Stimulated activated CD8-positive, alpha-beta memory T cell treated with anti-CD3 and anti-CD28 coated beads, Interleukin-15, amount 100 ng/mL, for 4 hours (primary cell): Measurements from ENCODE around the gene GLI2.

Experiments
- DNase-seq, 2 donors: peaks; one replicate each; pipeline ENCODE4 v3.0.0-alpha.2; 2020; ENCODE audit warnings: low read depth in 2 of 2

Gene GLI2

DNA sequence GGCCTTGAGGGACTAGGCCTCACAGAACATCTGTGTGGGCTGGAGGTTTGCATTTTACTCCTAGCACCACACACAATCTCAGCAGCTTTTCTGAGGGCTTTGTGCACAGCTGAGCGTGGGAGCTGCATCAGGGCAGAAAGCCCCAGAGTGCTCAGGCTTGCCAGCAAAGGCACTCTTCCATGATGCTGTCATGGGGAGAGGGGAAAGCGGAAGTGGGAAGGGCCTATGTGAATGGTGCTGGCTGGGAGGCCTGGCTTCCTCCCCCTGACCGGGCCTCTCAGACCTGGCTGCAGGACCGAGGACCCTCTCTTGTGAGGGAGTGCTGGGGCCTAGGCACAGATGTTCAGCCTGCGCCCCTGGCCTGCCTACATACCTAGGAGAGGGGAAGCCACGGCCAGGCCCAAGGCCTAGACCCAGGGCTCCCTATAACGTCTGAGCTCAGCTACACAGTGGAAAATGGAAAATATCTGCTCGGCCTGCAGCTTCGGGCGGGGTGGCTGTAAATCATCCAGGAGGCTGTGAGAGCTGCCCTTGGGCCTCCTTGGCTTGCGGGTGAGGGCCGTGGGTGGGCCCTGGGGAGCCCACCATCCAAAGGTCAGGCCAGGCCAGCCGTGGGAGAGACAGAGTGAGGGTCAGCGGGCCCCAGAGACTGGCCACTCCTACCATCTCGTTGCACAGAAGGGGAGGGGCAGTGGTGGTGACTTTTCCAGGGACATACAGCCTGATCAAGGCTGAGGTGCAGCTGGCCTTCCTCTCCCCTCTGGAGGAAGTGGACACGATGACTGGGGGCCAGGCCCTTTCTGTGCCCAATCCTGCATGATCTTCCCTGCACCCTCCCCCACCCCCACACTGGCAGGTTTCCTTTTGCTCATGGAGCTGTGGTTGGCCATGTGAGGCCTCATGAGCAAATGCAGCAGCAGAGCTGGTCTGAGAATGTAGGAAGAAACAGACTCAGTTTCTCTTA lies 22.8 kb downstream of the GLI2 start:
- DNase-seq: no peak

DNA sequence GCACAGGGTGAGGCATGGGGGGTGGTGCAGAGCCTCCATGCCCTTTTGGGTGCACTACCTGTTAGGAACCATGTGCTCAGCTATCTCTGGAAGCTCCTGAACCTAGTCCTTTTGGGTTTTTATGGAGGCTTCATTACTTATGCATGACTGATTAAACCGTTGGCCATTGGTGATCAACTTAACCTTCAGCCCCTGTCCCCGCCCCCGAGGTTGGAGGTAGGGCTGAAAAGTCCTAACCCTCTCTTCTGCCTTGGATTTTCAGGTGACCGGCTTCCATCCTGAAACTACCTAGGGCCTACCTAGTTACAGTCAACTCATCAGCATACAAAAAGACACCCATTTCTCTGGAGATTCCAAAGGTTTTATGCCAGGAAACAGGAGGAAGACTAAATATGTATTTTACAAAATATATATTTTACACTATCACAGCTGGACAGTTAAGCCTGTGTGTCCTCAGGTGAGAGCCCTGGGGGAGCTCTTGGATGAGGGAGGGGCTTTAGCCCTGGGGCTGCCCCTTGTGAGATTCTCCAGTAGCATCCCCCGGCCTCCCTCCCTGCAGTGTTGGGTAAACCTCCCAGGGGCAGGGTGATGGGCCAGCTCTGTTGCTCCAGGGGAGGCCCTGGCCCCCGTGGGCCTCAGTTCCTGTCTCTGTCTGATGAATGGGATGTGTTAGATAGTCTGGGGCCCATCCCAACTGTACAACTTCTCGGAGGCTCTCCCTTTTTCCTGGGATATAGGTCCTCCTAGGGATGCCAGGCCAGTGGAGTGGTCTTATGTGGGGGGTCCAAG lies 24.1 kb downstream of the GLI2 start:
- DNase-seq: no peak

DNA sequence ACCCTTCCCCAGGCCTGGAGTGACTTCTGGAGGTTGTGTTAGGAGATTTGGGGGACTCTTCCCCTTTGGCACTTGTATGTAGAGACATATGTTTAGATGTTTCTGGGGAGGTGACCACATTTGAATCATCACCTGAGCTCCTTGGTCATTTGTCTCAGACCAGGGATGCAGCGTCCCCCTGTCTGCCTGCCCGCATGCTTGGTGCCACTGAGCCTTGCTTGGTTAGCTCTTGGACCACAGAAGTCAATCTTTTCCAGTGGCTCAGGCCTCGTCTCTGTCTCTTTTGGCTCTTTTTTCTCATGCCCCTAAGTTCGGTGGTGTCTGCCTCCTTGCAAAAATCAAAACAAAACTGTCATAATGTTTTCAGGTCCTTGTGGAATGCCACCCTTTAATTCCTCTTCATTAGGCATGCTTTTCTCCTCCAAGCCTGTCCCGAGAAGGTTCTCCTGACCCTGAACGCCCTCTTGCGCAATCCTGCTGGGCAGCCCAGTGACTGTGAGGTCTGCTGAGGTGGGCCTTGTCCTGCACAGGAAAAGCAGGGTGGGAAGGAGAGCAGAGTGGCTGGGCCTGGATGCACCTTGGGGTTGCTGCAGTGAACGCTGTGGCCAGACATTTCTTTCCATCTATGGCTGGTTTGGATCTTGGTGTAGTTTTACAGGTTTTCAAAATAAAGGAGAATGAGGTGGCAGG lies 24.9 kb downstream of the GLI2 start:
- no peak for DNase-seq

DNA sequence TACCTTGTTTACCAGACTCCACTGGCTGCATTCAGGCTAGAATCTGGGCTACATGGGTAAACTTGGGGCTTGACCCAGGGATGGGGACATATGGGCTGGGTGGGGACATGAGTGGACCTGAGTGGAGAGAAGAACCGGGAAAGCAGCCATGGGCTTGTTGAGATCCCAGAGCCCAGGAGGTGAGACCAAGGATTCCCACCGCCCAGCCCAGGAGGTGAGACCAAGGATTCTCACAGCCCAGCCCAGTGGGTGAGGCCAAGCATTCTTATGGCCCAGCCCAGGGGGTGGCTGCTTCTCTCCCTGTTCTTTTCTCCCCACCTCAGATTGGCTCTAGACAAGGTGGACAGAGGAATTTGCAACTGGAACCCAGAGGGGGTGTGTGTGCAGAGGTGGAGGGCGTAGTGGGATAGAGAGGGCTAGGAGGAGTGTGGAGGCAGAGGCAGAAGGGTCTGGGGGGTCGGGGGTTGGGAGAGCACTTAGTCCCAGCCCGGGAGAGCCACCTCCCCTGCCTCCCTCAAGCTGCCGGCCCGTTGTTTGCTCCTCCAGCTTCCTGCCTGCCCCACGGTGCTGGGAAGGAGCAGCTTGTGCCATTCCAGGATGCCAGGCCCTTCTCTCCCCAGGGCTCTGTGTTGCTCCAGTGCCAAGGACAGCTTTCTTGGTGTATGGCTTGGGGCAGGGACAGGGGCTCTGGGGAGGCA lies 25.6 kb downstream of the GLI2 start:
- DNase-seq: no peak

DNA sequence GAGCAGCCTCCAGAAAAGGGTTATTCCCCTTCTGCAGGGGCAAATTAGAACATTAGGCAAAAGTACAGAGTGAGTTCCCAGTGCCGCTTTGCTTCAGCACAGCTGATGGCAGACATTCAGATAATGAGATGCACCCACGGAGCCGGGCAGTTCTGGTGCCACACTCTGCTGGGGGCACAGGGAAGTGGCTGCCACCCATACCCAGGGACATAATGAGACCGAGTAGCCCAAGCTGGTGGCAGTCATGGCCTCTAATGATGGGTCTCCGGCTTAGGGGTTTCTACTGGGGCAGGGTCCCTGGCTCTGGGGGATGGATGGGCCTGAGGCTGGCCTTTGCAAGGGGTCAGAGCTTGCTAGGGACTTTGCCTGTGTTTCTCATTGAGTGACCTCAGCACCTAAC lies 26.2 kb downstream of the GLI2 start:
- DNase-seq: no peak

DNA sequence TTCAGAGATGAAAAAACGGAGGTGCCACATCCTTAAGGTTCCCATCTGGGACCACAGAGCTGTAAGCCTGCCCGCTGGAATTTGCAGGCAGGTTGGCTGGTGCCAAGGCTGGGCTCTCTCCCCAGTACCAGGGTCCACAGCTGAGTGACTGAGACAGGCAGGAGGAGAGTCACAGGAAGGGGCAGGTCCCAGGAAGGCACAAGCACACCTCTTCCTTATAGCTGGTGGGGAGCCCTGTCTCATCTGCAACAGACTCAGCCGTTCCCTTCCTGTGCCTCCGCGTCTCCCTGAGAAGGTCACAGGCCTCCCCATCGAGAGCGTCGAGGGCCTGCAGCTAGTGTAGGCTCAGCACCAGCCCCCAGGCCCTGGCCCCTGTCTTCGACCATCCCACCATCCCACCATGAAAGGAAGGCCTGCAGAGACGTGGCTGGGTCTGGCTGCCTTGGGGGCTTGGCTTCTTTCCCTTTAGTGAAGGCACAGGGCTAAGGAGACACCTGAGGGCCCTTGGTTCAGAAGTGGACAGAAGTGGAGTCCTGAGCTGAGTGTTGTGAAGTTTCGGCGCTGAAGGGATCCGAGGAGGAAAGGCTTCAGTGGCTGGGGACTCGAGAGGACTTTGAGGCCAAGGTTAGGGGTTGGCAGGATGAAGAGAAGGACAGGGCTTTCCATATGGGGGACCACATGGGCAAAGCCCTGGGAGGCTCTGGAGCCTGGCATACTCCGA lies 26.8 kb downstream of the GLI2 start:
- no peak for DNase-seq

DNA sequence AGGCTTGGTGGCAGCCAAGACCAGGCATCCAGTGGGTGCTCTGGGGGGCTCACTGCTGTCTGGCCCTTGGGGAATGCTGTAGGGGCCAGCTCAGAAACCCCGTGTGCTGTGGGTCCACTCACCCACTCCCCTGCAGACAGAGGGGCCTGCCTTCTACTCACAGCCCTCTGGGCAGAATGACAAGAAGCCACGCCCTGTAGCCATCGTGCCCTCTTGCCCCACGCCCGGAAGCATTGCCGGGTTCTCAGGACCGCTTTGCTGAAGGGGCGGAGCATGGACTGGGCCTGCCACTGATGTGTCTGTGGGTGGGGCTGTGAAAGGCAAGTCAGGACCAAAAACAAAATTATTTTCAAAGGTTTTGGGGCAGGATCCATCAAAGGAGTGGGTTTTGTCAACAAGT lies 27.8 kb downstream of the GLI2 start:
- DNase-seq: no peak

DNA sequence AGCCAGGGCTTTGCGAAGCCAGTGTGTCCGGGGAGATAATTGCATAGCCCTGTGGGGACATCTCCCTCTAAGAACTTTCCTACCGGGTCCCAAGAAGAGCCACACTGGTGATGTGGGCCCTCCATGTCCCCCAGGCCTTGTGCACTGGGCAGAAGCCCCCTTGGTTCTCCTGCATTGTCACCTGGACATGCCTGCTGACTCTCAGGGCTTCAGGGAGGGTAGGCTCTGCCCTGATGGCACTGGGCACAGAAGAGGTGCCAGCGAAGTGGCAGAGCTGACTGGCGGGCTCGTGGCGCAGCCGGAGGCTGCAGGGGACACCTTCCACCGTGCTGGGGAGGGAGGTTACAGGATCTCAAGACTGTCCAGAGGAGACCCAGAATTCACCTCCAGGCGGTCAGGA lies 28.3 kb downstream of the GLI2 start:
- DNase-seq: no peak

DNA sequence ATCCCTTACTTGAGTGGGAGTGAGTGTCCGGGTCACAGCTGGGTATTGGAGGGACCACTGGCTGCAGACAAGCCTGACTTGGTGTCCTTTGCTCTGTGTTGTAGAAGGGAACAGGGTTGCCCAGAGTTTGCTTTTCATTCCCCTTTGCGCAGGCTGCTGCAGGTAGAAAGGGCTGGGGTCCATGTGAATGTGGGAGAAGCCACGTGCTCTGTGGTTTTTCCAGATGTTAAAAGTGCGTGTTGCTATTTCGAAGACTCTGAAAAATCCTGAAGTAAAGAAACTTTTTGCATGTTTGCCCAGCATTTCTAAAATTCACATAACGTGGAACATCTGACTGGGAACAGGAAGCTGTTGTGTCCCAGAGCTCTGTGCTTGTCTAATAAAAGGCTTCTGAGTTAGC lies 28.8 kb downstream of the GLI2 start:
- DNase-seq: no peak

DNA sequence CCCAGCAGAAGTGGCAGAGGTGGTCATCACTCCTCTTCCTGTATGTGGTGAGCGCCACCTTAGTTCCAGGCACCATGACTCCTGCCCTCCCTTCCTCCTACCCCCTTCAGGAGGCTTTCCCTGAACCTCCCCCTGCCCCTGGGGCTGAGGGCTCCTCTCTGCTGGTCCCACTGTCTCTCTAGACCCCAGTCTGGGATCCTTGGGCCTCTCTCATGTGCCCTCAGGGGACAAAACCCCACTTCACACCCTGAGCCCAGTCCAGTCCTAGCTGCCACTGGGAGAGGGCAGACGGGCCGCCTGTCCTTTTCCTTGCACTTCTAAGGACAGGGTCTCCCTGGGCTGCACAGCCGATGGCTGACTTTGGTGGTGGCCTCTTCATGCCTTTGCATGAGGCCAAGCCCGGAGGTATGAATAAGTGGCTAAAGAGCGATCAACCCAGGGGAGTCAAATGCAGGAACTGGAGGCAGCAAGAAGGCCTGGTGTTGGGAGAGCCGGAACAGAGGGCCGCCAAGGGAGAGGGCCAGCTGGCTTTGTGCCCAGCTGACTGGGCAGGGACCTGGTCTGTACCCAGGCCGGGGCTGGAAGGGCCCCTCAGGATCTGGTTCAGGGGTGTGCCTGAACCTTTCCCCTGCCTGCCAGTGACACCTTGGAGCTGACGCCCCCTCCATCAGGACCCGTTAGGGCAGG lies 29.5 kb downstream of the GLI2 start:
- DNase-seq: no peak

DNA sequence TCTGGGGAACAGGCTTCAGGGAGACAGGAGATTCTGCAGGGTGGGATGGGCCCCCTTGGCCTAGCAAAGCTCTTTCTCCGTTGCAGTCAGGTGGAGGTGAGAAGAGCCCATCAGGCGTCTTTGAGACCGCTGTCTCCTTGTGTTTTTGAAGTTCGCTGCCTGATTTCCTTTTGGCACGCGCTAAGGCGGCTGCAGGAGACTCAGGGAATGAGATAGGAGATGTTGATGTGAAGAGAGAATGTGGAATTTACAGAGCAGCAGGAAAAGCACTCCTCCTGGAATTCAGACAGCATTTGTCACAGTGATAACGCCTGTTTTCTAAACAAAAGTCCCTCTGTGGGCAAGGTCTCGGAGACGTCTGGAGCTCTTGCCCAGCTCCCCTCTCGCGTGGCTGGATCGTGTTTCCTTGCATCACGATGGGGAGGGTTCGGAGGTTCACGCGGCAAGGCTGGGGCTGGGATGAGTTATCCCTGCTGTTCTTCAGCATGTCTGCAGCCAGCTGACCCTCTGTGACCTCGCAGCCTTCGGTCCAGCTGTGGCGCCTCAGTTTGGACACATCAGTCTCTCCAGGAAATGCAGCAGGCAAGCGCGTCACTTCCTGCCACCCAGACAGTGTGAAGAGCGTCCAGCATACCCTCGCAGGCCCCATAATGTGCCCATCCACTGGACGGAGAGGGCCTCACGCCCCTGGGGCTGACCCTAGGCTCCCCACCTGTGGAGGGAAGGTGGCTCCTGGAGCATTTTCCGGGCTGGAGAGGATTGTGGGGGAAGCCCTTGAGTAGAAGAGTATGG lies 30.2 kb downstream of the GLI2 start:
- DNase-seq: no peak

DNA sequence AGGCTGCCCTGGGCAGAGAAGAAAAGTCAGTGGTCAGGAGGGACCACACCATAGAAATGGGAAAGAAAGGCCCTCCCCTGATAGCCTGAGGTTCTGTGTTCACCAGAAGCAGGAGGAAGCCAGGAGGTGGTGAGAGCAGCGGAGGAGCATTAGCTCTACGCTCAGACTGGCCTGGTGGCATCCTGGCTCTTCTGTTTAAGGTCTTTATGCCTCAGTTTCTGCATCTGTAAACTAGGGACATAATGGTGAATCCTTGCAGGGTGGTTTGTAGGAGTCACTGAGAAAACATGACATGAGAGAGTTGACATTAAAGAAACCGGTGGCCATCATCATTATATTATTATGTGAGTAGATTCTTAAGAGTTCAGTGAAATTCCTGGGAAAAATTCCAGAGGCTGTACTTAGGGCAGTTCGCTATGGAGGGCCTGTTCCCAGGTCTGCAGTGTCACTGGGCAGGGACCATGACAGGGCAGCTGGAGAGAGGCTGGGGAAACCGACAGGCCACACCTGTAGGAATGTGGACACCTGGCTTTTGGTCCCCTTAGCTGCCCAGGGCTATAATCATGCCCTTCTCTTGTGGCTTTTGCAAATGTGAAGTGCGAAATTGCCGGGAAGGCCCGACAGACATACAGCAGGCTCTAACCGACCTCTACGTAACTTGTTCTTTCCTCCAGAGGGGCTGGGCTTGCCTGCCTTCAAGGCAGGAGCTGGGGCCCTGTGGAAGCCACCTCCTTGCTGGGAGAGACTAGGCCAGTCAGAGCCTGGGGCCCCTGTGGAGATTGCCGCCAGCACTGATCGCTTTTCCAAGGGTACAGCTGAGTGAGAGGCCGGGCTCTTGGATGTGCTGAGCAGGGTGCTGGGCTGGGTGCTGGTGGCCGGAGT lies 31.0 kb downstream of the GLI2 start:
- DNase-seq: no peak

DNA sequence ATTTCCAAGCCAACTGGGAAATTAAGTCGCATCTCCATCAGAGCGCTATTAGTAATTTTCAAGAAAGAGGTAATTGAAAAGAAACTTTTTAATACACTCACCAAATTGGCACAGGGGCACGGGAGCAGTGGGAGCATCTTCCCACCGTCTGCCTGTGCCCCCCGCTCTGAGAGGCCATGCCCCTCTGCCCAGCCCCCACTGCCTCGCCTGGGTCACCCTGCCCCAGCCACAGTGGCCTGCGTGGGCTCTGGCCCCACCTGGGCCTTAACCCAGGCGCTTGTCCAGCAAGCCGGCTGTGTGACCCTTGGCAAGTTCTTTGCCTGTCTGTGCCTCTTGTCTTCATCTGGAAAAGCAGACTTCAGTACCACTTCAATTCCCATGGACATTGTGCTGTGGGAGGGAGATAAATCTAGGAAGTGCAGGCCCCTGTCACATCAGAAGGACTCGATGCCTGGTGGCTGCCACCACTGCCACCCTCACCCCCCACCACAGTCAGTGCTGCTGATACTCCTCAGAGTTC lies 31.9 kb downstream of the GLI2 start:
- DNase-seq: no peak

DNA sequence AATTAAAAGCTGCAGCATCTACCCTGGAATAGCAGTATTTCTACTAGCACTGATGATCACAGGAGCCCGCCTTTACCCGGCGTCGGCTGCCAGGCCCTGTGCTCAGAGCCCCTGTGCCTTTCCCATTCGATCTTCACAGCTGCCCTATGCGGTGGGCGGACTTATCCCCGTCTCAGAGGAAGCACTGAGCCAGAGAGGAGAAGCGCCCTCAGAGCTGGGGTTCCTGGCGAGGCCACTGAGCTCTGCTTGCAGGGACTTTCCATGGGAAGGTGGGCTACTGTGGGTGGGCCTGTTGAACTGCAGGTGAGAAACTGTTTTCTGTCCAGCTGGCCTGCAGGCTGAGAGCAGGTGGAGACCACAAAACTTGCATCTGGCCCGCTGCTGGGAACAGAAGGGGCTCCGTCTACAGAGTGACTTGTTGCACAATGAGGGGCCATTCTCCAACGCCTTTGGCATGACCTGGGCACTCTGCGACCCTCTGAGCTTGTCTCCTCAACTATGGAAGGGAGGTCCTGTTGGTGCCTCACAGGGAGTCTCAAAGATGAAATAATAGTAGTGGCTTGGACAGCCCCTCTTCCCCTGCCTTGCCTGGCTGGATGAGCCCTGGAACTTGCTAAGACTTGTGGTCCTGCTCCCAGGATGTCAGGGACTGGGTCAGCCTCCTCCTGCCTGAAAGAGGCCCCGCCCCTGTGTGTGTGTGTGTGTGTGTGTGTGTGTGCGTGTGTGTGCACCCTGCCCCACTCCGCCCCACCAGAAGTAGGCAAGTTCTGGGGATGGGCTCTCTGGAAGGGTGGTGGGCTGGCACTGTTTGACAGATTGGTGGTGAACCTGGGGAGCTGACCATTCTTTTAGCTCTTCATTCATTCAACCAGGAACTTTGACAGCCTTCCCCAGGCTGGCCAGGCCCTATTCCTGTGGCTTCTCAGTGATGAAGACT lies 32.7 kb downstream of the GLI2 start:
- no peak for DNase-seq

DNA sequence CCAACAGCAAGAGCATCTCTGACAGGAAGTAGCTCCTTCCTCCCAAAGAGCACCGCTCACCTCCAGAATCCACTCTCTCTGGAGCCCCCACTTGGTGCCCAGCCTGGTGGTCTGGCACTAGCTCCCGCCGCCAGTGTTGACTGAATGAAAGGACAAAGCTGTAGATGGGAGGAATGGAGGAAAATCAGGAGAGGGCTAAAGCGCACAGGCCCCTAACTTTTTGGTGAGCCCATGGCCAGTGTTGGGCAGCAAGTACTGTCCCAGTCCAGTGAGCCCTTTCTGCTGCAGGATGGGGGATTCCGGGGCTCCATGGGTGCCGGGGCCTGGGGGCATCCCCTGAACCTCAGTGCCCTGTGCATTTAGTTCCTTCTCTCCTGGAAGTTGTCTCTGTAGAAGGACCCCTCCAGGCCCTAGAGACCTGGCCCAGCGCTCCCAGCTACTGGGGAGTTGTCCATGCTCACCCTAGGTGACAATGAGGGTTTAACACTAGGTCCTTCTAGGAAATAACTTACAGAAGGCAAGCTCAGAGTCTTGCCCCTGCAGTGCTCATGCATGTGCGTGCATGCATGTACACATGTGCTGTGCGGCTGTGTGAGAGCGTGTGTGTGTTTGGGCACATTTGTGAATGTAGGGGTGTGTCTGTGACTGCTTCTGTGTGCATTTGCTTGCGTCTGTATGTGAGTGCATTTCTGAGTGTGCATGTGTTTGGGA lies 33.6 kb downstream of the GLI2 start:
- DNase-seq: no peak

DNA sequence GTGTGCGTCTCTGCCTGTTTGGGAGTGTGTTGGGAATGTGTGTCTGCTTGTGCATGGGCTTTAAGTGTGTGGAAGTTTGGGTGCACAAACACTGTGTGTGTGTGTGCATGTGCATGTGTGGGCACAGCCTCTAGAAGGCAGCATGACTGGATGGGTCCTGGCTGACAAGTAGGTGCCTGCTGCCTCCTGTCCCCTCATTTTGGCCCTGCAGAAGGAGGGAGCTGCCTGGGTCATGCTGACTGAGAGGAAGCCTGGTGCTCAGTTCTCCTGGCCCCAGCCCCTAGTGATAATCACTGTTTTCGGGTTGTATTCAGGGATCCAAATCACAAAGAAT lies 34.1 kb downstream of the GLI2 start:
- DNase-seq: no peak

DNA sequence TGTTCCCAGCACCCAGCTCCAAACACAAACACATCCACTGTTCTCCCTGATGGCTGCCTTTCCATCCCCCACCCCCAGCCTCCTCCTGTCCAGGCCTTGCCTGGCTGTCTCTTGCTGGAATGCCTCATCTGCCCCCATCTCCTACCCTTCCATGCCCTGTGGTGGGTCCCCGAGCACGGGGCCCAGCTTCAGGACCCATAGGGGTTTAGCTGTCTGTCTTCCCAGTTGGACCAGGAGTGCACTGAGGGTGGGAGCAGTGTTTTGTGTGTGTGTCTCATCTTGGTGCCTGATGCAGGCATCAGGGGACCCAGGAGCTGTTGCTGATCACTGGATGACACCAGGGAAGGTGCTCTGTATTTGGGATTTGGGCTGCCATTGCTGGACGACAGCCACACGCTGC lies 34.5 kb downstream of the GLI2 start:
- no peak for DNase-seq
